ENCODE data around the gene RTL9.
"Not testable (repeated sequence)": the region's sequence is repeated elsewhere in the genome, so short reads cannot be mapped to it uniquely, and the experiment has no call there.

RTL9 gene

GRCh38 chrX:110358548-110358947, at the start of gene RTL9:
RTL9 (plus strand) TSS chrX:110358848; CDS start chrX:110450618, 91,770 bp downstream.
- DNase-seq (ENCODE audit: low read depth) = no peak

- DNase-seq (ENCODE audit: low read depth) = no peak
Measured at GRCh38 chrX:110310000-110310790, 48.5 kb upstream of the RTL9 start.

GRCh38 chrX:110310896-110311295, 47.8 kb upstream of the RTL9 start:
- DNase-seq (ENCODE audit: low read depth) = no peak

- DNase-seq (ENCODE audit: low read depth) = no peak
Measured at GRCh38 chrX:110311437-110312230, 47.0 kb upstream of the RTL9 start.

- no peak for DNase-seq (ENCODE audit: low read depth)
Measured at GRCh38 chrX:110315551-110315950, 43.1 kb upstream of the RTL9 start.

GRCh38 chrX:110316351-110317060, 42.1 kb upstream of the RTL9 start:
- no peak for DNase-seq (ENCODE audit: low read depth)

- peak; percentile 3 for DNase-seq (ENCODE audit: low read depth)
Measured at GRCh38 chrX:110317061-110317819, 41.4 kb upstream of the RTL9 start.

GRCh38 chrX:110317820-110318663, 40.6 kb upstream of the RTL9 start, which contains the start of gene AMMECR1:
AMMECR1 (minus strand) TSS chrX:110318085; CDS start chrX:110318071, 14 bp downstream.
- peak; percentile 70 for DNase-seq (ENCODE audit: low read depth)

- no peak for DNase-seq (ENCODE audit: low read depth)
Measured at GRCh38 chrX:110318664-110318968, 40.0 kb upstream of the RTL9 start.

GRCh38 chrX:110320381-110320987, 38.2 kb upstream of the RTL9 start:
- DNase-seq (ENCODE audit: low read depth) = no peak

- DNase-seq (ENCODE audit: low read depth) = no peak
Measured at GRCh38 chrX:110321081-110321480, 37.6 kb upstream of the RTL9 start.

- no peak for DNase-seq (ENCODE audit: low read depth)
Measured at GRCh38 chrX:110321670-110322069, 37.0 kb upstream of the RTL9 start.

GRCh38 chrX:110322603-110323002, 36.0 kb upstream of the RTL9 start:
- DNase-seq (ENCODE audit: low read depth) = no peak

GRCh38 chrX:110326712-110327111, 31.9 kb upstream of the RTL9 start:
- no peak for DNase-seq (ENCODE audit: low read depth)

GRCh38 chrX:110327336-110327735, 31.3 kb upstream of the RTL9 start:
- no peak for DNase-seq (ENCODE audit: low read depth)

GRCh38 chrX:110328613-110329012, 30.0 kb upstream of the RTL9 start:
- not testable (repeated sequence) for DNase-seq (ENCODE audit: low read depth)

GRCh38 chrX:110331444-110332030, 27.1 kb upstream of the RTL9 start:
- DNase-seq (ENCODE audit: low read depth) = no peak

- DNase-seq (ENCODE audit: low read depth) = not testable (repeated sequence)
Measured at GRCh38 chrX:110333458-110333857, 25.2 kb upstream of the RTL9 start.

GRCh38 chrX:110338935-110339334, 19.7 kb upstream of the RTL9 start:
- DNase-seq (ENCODE audit: low read depth) = no peak
